ENCODE measurements around the gene TTC8. TPM values are rescaled to one million over a fixed set of nuclear protein-coding genes. Genes with fewer than 3 reads are reported as not detected.

The TTC8 gene
- total RNA-seq, 2 donors from 2014 or later = 34.8 to 115 TPM

- Histone ChIP-seq H3K4me3 (no peak overlapping the region), H3K9me3 (no peaks in the 10 kb centered on the region), H3K36me3 (no peaks in the 10 kb centered on the region), H3K27me3 (replicated peaks; ENCODE audit: insufficient read depth) (no peaks in the 10 kb centered on the region), H3K4me1 (replicated peaks) (no peaks in the 10 kb centered on the region), H3K27ac (no peak overlapping the region)
- intact Hi-C loops (cut with DNase I) = no loop called here
- WGBS = 84% methylated on average over 2 of the region's 2 CpGs
- DNase-seq (ENCODE audit: low spot score) = no peak
- TF ChIP-seq CTCF (IDR thresholded peaks at IDR 0.05) = no peak
- TF ChIP-seq POLR2AphosphoS5 (IDR thresholded peaks at IDR 0.05) = no peak
- TF ChIP-seq POLR2A (IDR thresholded peaks at IDR 0.05) = no peak
Measured at GRCh38 chr14:88821378-88821777, 3.1 kb upstream of the TTC8 start.

- intact Hi-C loops (cut with DNase I) = no loop called here
- Histone ChIP-seq H3K9me3 (no peaks in the 10 kb centered on the region), H3K27me3 (replicated peaks; ENCODE audit: insufficient read depth) (no peaks in the 10 kb centered on the region), H3K36me3 (no peaks in the 10 kb centered on the region), H3K27ac (no peak overlapping the region), H3K4me1 (replicated peaks) (no peaks in the 10 kb centered on the region), H3K4me3 (no peak overlapping the region)
- no peak for DNase-seq (ENCODE audit: low spot score)
- 54% methylated on average over 2 of the region's 2 CpGs for whole genome bisulfite sequencing
- no peak for TF ChIP-seq POLR2AphosphoS5 (IDR thresholded peaks at IDR 0.05)
- TF ChIP-seq POLR2A (IDR thresholded peaks at IDR 0.05) = no peak
- TF ChIP-seq CTCF (IDR thresholded peaks at IDR 0.05) = no peak
Measured at GRCh38 chr14:88821888-88822287, 2.6 kb upstream of the TTC8 start.

GRCh38 chr14:88823968-88824313, 510 bp upstream of the TTC8 start:
- no peaks in the 10 kb centered on the region for H3K36me3 ChIP-seq
- 5% methylated on average over 9 of the region's 9 CpGs for WGBS
- no peaks in the 10 kb centered on the region for H3K4me1 ChIP-seq (replicated peaks)
- H3K4me3 ChIP-seq = peak overlapping the region; percentile 67 to 68
- no peak for DNase-seq (ENCODE audit: low spot score)
- H3K27me3 ChIP-seq (replicated peaks; ENCODE audit: insufficient read depth) = no peaks in the 10 kb centered on the region
- H3K9me3 ChIP-seq = no peaks in the 10 kb centered on the region
- peak overlapping the region; percentile 82 to 86 for H3K27ac ChIP-seq
- TF ChIP-seq POLR2A (IDR thresholded peaks at IDR 0.05) = no peak
- no peak for TF ChIP-seq POLR2AphosphoS5 (IDR thresholded peaks at IDR 0.05)
- no peak for TF ChIP-seq CTCF (IDR thresholded peaks at IDR 0.05)
- intact Hi-C loops (cut with DNase I) = no loop called here

GRCh38 chr14:88825078-88825458, 617 bp downstream of the TTC8 start:
- Histone ChIP-seq H3K9me3 (no peaks in the 10 kb centered on the region), H3K4me1 (replicated peaks) (no peaks in the 10 kb centered on the region), H3K27ac (peak overlapping the region; percentile 82 to 86), H3K4me3 (peak overlapping the region; percentile 67 to 68), H3K27me3 (replicated peaks; ENCODE audit: insufficient read depth) (no peaks in the 10 kb centered on the region), H3K36me3 (no peaks in the 10 kb centered on the region)
- TF ChIP-seq POLR2AphosphoS5 (IDR thresholded peaks at IDR 0.05) (no peak), CTCF (IDR thresholded peaks at IDR 0.05) (no peak), POLR2A (IDR thresholded peaks at IDR 0.05) (no peak)
- intact Hi-C loops (cut with DNase I) = no loop called here
- 5% methylated on average over 5 of the region's 5 CpGs for WGBS
- DNase-seq (ENCODE audit: low spot score) = no peak

- intact Hi-C loops (cut with DNase I) = no loop called here
- Histone ChIP-seq H3K27ac (peak overlapping the region in 1 of 2 donors; percentile 86), H3K36me3 (no peaks in the 10 kb centered on the region), H3K9me3 (no peaks in the 10 kb centered on the region), H3K4me3 (peak overlapping the region in 1 of 2 donors; percentile 68), H3K27me3 (replicated peaks; ENCODE audit: insufficient read depth) (no peaks in the 10 kb centered on the region), H3K4me1 (replicated peaks) (no peaks in the 10 kb centered on the region)
- no peak for DNase-seq (ENCODE audit: low spot score)
- no peak for TF ChIP-seq CTCF (IDR thresholded peaks at IDR 0.05)
- TF ChIP-seq POLR2A (IDR thresholded peaks at IDR 0.05) = no peak
- no peak for TF ChIP-seq POLR2AphosphoS5 (IDR thresholded peaks at IDR 0.05)
- WGBS = 92% methylated on average over 9 of the region's 9 CpGs
Measured at GRCh38 chr14:88825503-88825902, 1.1 kb downstream of the TTC8 start.
